Left forelimb (tissue), 1 donor: ENCODE data around the gene UBLCP1.
"Not testable (repeated sequence)": the region's sequence is repeated elsewhere in the genome, so short reads cannot be mapped to it uniquely, and the experiment has no call there.

Source experiments
- DNase-seq: peaks from one replicate; pipeline ENCODE4 v3.0.0-alpha.2; 2018; ENCODE audit warnings: low spot score

The UBLCP1 gene

DNA sequence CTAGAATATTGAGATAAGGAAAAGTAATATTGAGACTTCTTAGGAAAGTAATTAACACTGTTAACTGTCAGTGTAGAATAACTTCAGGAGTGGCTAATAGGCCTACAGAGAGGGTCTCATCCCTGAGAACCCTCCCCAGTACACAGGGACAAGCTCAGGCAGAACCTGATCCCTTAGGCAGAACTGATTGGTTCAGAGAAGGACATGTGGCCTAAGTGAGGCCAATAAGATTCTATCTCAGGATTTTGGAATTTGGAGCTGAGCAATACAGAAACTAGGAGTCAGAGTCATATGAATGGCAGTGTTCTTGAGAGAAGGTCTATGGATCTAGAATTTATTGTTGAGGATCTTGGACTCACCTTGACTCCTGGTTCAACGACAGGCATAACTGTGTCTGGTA lies 10.9 kb upstream of the UBLCP1 start:
- DNase-seq, result no peak

DNA sequence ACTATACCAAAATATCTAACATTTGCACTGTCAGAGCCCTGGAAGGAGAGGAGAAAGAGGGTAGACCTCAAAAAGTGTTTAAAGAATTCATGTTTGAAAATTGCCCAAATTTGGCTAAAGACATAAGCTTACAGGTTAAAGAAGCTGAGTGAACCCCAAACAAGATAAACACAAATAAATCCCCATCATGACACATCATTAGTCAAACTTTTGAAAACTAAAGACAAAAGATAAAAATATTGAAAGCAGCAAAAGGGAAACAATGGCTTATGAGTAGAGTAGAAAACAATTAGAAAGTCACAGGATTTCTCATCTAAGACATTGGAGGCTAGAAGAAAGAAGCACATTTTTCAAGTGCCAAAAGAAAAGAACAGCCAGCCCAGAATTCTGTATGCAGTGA lies 6.1 kb upstream of the UBLCP1 start:
- no peak for DNase-seq

DNA sequence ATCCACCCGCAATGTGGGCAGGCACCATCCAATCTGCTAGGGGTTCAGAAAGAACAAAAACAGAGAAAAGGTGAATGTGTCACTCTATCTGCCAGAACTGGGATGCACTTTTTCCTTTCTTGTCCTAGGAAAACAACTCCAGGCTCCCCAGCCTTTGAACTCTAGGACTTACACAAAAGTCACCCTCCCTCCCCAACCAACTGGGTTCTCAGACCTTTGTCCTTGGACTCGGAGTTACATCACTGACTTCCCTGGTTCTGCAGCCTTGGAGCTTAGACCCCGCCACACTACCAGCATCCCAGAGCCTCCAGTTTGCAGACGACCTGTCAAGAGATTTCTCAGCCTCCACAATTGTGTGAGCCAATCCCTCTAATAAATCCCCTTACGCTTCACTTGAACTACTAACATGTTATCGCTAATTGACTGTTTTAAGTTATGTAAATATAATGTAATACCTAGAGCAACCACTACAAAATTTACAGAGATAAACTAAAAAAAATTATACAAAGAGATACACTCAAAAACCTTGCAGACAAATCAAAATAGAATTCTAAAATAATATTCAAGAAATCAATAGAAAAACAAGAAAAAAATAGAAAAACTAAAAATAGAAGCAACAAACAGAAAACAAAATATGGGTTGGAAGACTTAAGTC lies 5.3 kb upstream of the UBLCP1 start:
- no peak for DNase-seq

DNA sequence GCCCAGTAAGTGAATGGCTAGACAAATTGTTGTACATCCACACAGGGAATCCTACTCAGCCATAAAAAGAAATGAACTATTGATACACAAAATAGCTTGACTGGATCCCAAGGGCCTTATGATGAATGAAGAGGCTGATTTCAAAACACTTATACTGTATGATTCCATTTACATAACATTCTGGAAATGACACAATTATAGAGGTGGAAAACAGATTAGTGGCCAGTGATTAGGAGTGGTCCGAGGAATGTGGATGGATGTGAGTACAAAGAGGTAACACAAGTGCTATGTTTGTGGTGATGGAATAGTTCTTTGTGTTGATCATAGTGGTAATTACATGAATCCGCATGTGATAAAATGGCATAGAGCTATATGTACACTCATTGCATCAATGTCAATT lies 4.7 kb upstream of the UBLCP1 start:
- DNase-seq, result no peak

DNA sequence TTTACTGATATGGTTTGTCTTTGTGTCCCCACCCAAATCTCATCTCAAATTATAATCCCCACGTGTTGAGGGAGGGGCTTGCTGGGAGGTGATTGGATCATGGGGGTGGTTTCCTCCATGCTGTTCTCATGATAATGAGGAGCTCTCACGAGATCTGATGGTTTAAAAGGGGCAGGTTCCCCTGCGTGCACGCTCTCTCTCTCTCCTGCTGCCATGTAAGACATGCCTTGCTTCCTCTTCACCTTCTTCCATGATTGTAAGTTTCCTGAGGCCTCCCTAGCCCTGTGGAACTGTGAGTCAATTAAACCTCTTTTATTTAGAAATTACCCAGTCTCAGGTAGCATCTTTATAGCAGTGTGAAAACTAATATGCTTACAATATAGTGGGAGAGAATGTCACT lies 2.9 kb upstream of the UBLCP1 start:
- DNase-seq, result not testable (repeated sequence)

DNA sequence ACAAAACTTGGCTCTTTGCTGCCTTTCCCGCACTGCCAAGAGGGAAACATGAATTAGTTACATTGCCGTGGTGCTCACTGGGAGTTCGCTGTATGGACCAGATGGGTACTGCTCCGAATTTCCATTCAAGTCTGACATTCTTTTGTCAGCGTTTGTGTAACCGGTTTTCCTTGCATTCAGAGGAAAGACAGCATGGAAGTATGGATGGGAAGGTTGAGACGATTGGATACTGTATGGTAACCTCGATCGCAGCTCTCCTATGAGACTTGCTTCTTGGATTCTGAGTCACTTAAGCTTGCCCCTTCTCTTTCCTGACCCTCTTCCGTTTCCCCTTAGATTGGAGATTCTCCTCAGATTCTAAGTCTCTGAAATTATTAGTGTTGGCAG lies 625 bp upstream of the UBLCP1 start:
- no peak for DNase-seq

DNA sequence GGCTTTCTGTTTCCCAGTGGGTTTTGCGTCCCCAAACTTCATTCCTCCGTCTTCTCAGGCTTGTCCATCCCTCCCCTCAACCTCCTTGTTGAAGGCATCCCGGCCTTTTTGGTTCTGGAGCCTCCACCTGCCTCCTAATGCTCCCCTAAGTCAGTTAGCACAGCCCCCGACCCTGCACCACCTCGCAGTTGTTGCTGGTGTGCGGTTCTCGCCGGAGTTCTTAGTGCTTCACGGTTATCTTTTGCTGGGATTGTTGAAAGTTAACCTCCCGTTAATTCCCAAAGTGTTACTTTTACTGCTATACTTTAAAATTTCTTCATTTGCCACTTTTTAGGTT lies 447 bp downstream of the UBLCP1 start:
- DNase-seq, result no peak

DNA sequence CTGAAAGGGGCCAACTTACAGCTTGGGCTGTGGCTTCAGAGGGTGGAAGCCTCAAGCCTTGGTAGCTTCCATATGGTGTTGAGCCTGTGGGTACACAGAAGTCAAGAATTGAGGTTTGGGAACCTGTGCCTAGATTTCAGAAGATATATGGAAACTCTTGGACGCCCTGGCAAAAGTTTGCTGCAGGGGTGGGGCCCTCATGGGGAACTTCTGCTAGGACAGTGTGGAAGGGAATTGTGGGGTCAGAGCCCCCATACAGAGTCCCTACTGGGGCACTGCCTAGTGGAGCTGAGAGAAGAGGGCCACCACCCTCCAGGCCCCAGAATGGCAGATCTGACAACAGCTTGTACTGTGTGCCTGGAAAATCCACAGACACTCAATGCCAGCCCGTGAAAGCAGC lies 3.7 kb downstream of the UBLCP1 start:
- not testable (repeated sequence) for DNase-seq

DNA sequence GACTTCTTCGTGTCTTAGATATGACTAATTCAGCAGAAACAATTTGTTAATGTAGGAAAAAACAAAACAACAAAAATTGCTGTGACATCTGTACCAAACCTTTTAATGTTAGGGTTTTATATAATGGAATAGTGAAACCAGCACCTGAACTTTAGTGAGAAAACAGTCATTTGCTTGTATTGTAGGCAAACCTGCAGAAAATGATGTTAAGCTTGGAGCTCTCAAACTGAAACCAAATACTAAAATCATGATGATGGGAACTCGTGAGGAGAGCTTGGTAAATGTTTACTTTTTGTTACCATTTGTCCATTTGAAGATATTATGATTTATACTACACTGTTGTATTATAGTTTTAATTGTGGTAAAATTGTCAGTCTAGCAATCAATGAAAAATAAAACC lies 6.6 kb downstream of the UBLCP1 start:
- no peak for DNase-seq

DNA sequence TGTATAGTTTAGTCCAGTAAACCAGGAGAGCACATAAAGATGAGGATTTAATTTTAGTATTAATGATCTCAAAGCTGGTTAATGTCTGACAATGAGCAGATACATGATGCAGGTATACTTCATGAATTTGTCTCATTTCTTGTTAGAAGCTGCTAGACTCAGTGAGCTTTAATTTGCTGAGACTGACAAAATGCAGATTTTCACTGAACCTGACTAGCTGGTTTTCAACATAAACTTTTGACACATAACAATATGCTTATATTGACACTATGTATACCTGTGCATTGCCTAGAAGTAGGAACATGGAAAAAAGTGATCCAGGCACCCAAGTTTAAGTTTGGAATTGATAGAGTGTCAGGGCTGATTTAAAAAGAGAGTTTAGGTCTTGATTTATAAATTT lies 10.8 kb downstream of the UBLCP1 start:
- DNase-seq, result no peak

DNA sequence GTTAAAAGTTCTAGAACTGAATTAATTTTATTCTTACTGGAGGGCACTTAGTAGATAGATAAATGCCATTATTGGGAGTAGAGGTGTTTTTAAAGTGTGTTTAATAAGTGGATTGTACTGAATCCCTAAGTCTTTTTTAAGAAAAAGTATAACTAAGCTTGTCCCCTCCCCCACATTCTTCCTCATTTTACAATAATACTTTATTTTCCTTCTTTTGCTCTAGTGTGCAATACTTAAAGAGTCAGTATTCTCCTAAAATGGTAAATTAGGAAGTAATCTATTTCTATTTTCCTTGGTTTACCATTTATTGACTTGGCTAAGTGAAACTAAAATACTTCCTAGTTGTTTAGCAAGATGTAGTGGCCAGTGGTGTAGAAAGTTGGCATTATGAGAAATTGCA lies 11.6 kb downstream of the UBLCP1 start:
- no peak for DNase-seq

DNA sequence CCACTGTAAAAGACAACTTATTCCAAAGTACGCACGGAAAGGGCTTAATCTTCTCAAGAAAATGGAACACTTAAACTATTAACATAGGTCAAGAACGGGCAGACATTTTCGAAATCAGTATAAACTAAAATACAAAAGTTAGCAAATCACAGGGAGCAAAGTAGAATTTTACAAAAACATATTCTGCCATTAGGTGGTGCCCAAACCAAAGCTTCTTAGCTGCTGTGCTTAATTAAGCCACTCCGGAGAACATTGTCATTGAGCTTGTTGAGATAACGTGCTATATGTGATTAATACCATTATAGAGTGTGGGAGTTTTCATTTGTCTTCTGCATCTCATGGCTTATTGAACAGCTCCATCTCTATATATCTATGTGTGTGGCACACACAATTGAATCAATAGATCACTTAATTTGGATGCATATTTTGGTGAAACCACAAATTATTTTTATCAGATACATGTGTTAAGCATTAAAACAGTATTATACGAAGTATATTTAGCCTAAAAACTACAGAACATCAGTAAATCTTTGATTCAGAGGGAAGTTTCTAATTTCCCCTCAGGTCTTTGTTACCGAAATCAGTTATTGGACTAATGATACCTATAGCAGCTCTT lies 23.4 kb downstream of the UBLCP1 start:
- DNase-seq, result no peak

DNA sequence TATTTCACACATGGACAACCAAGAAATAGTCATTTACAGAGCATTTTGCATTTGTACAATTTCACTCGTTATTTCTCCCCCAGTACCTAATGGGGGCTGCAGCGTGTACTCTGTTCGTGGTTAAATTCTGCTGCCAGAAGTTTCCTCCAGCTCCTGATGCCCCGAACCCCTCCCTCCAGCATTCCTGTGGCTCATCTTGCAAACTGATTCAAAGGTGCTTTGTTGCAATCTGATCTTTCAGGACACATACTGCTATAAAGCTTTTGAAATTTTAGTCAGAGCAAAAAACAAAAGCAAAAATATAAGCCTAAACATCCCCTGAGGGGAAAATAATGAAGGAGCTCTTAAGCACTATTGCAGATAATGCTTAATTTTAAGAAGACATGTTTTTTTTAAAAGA lies 27.7 kb downstream of the UBLCP1 start:
- no peak for DNase-seq

DNA sequence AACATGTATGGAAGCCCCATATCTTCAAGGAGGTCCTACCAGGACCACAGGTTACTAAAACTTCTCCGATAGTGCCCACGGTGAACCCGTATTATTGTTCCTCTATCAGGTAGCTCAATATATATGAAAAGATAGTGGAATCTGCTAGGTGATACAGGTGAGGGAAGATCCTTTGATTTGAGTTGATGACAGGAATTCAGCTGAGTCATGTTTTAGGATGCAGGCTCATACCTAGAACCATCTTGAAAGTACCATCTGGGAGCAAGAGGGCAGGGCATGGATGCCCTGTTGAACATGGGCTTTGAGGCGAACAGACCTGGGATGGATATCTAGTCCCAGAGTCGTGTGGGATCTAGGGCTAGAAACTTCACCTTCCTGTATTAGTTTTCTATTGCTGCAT lies 31.8 kb downstream of the UBLCP1 start:
- DNase-seq, result no peak

DNA sequence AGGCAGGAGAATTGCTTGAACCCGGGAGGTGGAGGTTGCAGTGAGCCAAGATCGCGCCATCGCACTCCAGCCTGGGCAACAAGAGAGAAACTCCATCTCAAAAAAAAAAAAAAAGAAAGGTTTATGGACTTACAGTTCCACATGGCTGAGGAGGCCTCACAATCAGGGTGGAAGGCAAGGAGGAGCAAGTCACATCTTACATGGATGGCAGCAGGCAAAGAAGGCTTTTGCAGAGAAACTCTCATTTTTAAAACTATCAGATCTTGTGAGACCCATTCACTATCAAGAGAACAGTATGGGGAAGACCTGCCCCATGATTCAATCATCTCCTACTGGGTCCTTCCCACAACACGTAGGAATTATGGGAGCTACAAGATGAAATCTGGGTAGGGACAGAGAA lies 34.2 kb downstream of the UBLCP1 start:
- not testable (repeated sequence) for DNase-seq

DNA sequence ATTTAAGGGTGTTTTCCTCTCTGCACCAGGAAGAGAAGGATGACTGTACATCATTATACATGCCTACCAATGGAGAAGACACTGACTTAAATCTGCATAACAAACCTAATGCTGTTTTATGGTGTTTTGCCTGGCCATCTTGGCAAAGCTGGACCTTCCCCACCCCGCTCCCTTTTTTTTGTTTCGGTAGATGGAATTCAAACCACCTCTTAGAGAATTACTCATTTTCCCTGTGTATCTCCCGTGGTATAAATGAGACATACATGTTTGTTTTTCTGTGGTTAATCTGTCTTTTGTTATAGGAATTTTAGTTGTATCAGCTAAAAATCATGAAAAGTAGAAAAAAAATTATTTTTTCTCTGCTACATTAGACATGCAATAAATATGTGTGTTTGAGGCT lies 38.4 kb downstream of the UBLCP1 start:
- DNase-seq, result no peak

DNA sequence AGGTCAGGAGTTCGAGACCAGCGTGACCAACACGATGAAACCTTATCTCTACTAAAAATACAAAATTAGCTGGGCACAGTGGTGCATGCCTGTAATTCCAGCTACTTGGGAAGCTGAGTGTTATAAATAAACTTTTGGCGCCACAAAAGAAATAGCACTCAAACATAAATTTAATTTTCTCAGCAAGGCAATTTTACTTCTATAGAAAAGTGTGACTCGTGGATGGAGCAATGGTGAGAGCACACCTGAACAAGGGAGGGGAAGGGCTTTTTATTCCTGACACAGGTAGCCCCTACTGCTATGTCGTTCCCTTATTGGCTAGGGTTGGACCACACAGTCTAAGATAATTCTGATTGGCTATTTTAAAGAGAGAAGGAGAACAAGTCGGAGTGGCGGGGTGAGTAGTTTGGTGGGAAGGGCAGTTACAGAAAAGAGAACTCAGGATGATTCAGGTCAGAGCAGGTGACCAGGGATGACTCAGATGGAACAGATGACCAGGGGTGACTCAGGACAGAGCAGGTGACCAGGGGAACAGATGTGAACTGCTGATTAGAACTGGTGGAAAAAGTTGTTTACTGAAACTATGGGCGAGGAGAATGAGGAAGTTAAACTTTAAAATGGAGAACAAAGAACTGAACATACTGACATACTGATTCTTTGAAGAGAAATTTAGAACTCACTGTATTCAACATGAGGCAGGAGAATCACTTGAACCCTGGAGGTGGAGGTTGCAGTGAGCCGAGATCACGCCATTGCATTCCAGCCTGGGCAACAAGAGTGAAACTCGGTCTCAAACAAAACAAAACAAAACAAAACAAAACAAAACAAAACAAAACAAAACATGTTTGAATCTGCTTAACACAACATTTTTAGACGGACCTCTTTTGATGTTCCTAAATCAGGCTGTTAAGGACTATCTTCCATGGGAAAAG lies 39.1 kb downstream of the UBLCP1 start:
- not testable (repeated sequence) for DNase-seq

DNA sequence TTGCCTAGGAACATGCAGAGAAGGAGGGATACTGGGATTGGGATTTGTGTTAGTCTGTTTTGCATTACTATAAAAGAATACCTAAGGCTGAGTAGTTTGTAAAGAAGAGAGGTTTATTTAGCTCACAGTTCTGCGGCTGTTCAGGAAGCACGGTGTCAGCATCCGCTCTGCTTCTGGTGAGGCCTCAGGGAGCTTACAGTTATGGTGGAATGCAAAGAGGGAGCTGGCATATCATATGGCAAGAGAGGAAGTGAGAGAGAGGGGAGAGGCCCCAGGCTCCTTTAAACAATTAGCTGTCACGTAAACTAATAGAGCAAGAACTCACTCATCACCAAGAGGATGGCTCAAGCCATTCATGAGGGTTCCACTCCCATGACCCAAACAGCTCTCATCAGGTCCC lies 40.2 kb downstream of the UBLCP1 start:
- no peak for DNase-seq

DNA sequence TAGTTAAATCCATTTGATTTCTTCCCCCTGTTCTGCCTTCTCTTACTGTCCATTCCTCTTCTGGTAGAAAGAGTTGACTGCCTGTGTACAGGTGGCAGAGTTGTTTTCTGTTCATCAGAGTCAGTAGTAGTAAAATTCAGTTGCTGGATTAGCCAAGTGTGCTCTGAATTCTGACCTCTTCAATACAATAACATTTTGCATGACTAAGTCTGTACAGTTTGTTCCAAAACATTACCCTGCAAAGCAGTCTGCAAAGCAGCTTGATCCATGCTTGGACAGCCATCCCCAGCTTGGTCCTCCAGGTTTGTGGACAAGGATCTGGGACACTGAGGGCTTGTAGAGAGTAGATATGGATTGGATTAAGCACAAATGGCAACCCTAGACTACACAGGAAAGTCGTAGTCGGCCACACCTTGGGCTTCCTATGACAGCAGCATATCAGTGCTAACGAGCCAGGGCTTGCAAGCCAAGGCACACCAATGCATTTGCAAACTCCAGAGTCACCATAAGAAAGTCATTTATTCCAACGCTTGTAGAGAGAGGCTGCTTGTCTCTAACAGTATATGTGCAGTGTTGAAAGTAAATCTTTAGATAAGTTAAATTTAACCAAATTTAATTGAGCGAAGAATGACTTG lies 42.0 kb downstream of the UBLCP1 start:
- no peak for DNase-seq

DNA sequence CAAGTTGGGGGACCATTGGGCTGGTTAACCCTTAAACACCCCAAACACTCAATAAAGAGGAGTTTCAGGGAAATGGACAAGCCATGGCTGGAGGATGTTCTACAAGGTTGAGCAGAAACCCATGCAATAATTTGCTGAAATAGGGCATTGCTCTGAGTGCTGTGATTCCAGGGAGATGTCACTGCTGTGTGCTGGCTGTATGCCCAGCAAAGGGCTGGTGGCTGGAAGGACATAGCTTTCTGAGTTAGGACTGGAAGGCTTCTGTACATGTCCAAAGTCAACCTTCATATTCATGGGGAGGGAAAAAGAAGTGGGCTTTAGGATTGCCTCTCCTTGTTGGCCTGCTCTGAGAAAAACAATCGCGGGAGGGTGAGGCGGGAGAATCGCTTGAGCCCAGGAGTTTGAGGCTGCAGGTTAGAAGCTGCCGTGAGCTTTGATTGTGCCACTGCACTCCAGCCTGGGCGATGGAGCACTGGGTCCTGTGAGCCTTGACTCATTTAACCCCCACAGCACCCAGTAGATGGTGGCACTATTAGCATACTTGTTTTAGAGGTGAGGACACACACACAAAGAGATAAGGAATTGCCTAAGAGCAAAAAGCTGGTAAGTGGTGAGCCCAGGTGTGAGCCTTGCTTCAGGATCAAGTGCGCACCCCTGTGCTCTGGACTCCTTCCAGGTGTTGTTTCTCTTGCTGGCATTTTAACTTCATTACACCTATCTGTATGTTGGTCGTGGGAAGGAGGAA lies 46.8 kb downstream of the UBLCP1 start:
- no peak for DNase-seq

DNA sequence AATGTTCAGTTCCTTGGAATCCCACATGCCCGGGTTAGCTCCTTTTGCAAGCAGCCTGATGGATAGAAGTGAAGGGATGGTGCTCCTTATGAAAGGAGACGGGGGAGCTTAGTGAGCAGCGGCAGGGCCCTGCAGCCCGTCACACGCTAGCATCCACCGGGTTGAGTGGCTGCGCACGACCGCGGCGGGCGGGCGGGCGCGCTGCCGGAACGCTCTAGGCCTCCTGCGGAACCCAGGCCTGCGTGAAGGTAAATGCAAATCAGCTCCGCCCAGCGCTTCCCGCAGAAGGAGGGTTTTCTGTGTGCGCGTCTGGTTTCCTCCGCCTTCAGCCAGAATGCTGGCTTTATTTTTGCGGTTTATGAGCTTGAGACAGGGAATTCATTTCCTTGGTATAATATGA lies 47.4 kb downstream of the UBLCP1 start:
- no peak for DNase-seq

DNA sequence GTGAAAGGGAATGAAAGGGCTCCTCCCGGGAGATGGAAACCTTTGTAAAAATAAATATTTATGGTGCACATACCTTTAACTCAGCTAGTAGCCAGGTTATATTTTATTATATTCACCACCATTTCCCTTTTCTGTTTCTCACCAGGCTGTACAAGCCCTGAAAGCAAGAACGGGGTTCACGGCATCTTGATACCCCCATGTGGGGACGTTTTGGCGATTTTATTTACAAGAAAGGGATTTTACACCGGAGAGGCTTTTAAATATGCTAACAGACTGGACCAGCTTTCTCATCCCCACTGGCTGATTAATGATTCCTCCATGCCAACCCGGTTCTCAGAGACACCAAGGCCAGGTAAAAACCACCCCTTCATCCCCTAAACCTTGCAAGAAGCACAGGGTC lies 48.0 kb downstream of the UBLCP1 start:
- DNase-seq, result no peak
